GM18951 (cell line): ENCODE results near the gene EFNA5.

Experiments used
- POLR2A ChIP-seq: IDR thresholded peaks from 4 replicates; pipeline ENCODE4 v1.6.1; 2011; ENCODE audit warnings: mild to moderate bottlenecking; ENCODE audit not compliant: insufficient read length, insufficient read depth; ENCODE audit errors: extremely low read depth
- in situ Hi-C: fragments of 300-500 bp; cut with MboI; formaldehyde crosslinking; loops from one replicate; pipeline ENCODE4 v1.12.0; 2022; ENCODE audit warnings: low sequenced_read_pairs, mixed read lengths, inconsistent platforms; ENCODE audit not compliant: unreplicated experiment

EFNA5 gene

GRCh38 chr5:107652408-107652807 is 18.3 kb downstream of the EFNA5 start:
- no peak for TF ChIP-seq POLR2A
- in situ Hi-C loops = no loop called here

GRCh38 chr5:107651325-107651724 is 19.4 kb downstream of the EFNA5 start:
- in situ Hi-C loops = no loop called here
- no peak for TF ChIP-seq POLR2A

- in situ Hi-C loops = no loop called here
- no peak for TF ChIP-seq POLR2A
Observed at GRCh38 chr5:107646418-107646817, 24.3 kb downstream of the EFNA5 start.

- no peak for TF ChIP-seq POLR2A
- in situ Hi-C loops = no loop called here
Observed at GRCh38 chr5:107640568-107640967, 30.2 kb downstream of the EFNA5 start.

GRCh38 chr5:107639990-107640389 is 30.7 kb downstream of the EFNA5 start:
- no peak for TF ChIP-seq POLR2A
- in situ Hi-C loops = no loop called here

- no peak for TF ChIP-seq POLR2A
- in situ Hi-C loops = no loop called here
Observed at GRCh38 chr5:107636555-107636954, 34.2 kb downstream of the EFNA5 start.

GRCh38 chr5:107636068-107636467 is 34.7 kb downstream of the EFNA5 start:
- in situ Hi-C loops = no loop called here
- no peak for TF ChIP-seq POLR2A

- no peak for TF ChIP-seq POLR2A
- in situ Hi-C loops = no loop called here
Observed at GRCh38 chr5:107634981-107635848, 35.5 kb downstream of the EFNA5 start.

GRCh38 chr5:107633171-107633901 is 37.4 kb downstream of the EFNA5 start:
- no peak for TF ChIP-seq POLR2A
- in situ Hi-C loops = no loop called here

- in situ Hi-C loops = no loop called here
- no peak for TF ChIP-seq POLR2A
Observed at GRCh38 chr5:107631805-107632362, 38.9 kb downstream of the EFNA5 start.

GRCh38 chr5:107630184-107630583 is 40.6 kb downstream of the EFNA5 start:
- in situ Hi-C loops = no loop called here
- no peak for TF ChIP-seq POLR2A

- in situ Hi-C loops = no loop called here
- TF ChIP-seq POLR2A = no peak
Observed at GRCh38 chr5:107624235-107624634, 46.5 kb downstream of the EFNA5 start.

GRCh38 chr5:107621089-107621488 is 49.6 kb downstream of the EFNA5 start:
- in situ Hi-C loops = no loop called here
- TF ChIP-seq POLR2A = no peak
